ENCODE data around the gene KCNH2. TPM values are rescaled to one million over a fixed set of nuclear protein-coding genes. Genes with fewer than 3 reads are reported as not detected.

KCNH2 gene
- total RNA-seq, 1 donor from 2014 or later, result under 0.01 TPM

DNA sequence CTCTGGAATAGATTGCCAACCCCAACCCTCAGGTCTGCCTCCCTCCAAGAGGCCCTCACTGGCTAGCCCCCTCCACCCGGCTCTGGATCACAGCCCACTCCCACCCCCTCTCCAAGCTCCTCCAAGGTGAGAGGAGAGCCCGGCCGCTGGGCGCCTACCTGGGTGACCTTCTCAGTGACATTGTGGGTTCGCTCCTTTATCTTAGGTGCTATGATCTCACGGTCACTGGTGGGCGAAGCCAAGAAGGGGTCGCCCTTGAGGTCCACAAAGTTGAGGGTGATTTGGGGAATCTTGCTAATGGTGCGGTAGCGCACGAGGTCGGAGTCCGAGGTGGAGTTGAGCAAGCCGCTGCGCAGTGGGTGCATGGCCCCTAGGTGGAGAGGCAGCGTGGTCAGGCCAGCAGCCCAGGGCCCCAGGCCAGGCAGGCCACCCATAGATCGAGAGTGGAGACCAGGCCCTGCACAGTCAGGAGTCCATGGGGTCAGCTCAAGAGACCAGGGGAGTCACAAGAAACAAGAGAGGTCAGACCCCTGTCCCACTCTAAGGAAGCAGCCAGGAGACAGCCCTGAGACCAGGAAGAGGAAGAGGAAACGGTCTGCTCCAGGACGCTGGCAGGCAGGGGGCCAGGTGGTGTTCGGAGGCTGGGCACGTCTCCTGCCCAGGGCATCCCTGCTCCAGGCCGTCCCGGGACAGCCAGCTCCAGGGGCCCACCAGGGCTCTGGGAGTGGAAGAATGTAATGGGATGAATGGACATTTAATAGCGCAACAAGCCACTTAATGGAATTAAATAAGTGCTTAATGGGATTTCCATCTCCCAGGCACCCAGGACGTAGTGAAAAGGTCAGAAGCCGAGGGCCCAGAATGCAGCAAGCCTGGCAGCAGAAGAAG, 20.7 kb downstream of the KCNH2 start:
- H3K27me3 ChIP-seq (ENCODE audit: control insufficient read depth, insufficient read depth, low read length), result peaks cover 3% of the 10 kb centered on the region
- no peak for DNase-seq (ENCODE audit: low read depth)
- TF ChIP-seq, protein P1, sequence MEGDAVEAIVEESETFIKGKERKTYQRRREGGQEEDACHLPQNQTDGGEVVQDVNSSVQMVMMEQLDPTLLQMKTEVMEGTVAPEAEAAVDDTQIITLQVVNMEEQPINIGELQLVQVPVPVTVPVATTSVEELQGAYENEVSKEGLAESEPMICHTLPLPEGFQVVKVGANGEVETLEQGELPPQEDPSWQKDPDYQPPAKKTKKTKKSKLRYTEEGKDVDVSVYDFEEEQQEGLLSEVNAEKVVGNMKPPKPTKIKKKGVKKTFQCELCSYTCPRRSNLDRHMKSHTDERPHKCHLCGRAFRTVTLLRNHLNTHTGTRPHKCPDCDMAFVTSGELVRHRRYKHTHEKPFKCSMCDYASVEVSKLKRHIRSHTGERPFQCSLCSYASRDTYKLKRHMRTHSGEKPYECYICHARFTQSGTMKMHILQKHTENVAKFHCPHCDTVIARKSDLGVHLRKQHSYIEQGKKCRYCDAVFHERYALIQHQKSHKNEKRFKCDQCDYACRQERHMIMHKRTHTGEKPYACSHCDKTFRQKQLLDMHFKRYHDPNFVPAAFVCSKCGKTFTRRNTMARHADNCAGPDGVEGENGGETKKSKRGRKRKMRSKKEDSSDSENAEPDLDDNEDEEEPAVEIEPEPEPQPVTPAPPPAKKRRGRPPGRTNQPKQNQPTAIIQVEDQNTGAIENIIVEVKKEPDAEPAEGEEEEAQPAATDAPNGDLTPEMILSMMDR (IDR thresholded peaks at IDR 0.05; ENCODE audit: insufficient read depth, low read length, severe bottlenecking), result no peak
- no peaks in the 10 kb centered on the region for H3K36me3 ChIP-seq (ENCODE audit: control insufficient read depth, insufficient read depth, low read length)
- FAIRE-seq, result no peak
- H3K4me3 ChIP-seq (ENCODE audit: low read depth, low read length), result no peak overlapping the region

DNA sequence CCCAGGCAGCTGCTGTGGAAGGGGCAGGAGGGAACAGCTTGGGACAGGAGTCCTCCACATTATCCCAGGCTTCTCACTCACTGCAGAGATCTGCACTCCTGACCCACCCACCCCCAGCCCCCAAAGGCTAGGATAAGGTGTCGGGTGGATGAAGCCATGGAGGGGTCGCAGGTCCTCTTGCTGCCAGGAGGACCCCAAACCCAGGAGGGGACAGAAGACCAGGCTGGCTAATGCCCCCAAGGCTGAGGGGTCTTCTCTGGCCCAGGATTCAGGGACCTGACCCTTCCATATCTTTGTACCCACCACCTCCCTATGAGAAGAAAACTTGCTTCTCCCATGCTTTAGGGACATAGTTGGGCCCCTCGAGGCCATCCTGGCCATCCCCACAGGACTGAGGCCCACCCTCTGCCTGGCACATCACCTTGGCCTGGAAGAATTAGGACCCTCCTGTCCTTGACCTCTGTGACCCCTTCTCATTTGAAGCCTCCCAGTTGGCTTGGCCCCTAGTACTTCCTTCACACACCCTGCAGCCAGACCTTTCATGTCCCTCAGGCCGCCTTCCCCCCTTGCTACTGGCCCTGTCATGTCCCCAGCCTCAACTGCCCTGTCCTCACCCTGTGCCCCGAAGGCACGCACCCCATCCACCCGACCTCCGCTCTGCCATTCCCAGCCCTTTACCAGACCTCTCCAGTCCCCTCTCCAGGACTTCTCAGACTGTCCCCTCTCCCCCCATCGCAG, 21.6 kb downstream of the KCNH2 start:
- H3K4me3 ChIP-seq (ENCODE audit: low read depth, low read length), result no peak overlapping the region
- no peak for DNase-seq (ENCODE audit: low read depth)
- TF ChIP-seq, protein P1 (IDR thresholded peaks at IDR 0.05; ENCODE audit: insufficient read depth, low read length, severe bottlenecking), result no peak
- peaks cover 3% of the 10 kb centered on the region for H3K27me3 ChIP-seq (ENCODE audit: control insufficient read depth, insufficient read depth, low read length)
- FAIRE-seq, result no peak
- no peaks in the 10 kb centered on the region for H3K36me3 ChIP-seq (ENCODE audit: control insufficient read depth, insufficient read depth, low read length)

DNA sequence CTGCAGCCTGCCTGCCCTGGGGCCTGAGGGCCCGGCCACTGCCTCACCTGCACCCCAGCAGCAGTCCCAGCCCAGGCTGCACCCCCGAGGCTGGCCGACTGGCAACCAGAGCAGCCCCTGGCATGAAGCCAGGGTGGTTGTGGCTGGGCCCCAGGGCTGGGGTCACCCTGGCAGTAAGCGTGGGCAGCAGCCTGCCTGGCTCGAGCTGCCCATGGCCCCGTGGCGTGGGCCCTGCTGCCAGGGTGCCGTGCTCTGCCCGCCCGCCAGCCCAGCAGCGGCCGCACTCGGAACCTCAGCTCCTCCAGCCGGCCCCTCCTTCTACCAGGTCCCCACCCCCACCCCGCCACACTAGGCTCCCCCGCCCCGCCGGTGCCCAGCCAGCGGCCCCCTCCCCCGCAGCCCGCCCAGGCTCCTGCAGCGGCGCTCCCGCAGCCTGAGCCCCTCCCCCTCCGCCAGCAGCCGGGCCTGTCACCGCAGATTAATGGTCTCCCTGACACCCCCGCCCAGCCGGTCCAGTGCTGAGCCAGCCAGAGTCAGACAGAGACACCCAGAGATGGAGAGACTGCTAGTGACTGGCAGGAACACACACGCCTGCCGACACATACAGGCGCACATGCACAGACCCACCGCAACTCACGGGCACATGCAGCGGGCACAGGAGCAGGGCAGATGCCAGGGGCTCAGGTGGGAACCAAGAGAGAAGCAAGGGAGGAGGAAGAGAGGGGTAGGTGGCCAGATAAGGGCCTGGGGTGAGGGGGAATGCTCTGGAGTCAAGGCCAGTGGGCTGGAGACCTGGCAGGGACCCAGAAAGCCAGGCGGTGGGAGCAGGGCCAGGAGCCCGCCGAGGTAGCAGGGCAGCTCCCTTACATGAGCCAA, 22.4 kb downstream of the KCNH2 start:
- DNase-seq (ENCODE audit: low read depth) (no peak), FAIRE-seq (no peak)
- peaks cover 3% of the 10 kb centered on the region for H3K27me3 ChIP-seq (ENCODE audit: control insufficient read depth, insufficient read depth, low read length)
- TF ChIP-seq, protein P1 (IDR thresholded peaks at IDR 0.05; ENCODE audit: insufficient read depth, low read length, severe bottlenecking), result no peak
- no peaks in the 10 kb centered on the region for H3K36me3 ChIP-seq (ENCODE audit: control insufficient read depth, insufficient read depth, low read length)
- H3K4me3 ChIP-seq (ENCODE audit: low read depth, low read length), result no peak overlapping the region

DNA sequence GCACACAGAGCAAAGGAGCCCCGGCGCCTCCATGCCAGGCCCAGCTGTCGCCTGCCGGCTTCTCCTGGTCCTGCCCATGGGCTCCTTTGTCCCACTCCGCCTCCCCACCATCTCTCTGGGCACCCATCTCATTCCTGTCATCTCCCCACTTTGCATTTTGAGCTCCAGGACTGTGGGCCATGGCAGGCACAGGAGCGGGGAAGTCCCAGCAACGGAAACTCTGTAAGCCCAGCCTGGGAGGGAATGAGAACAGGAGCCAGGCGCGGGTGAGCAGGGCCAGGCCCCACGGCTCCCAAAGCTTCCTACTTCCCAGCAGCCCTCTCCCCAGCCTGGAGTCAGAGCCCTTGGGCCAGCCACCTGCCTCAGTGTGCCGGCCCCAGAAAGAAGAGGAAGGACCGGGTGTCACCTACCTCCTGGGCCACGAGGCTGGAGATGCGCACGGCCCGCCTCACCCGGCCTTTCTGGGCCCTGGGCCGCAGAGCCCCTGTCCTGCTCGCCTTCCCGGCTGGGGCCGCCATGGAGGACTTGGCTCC, 23.1 kb downstream of the KCNH2 start:
- DNase-seq (ENCODE audit: low read depth), result no peak
- no peak overlapping the region for H3K4me3 ChIP-seq (ENCODE audit: low read depth, low read length)
- no peaks in the 10 kb centered on the region for H3K36me3 ChIP-seq (ENCODE audit: control insufficient read depth, insufficient read depth, low read length)
- TF ChIP-seq, protein P1 (IDR thresholded peaks at IDR 0.05; ENCODE audit: insufficient read depth, low read length, severe bottlenecking), result no peak
- FAIRE-seq, result no peak
- peaks cover 3% of the 10 kb centered on the region for H3K27me3 ChIP-seq (ENCODE audit: control insufficient read depth, insufficient read depth, low read length)

DNA sequence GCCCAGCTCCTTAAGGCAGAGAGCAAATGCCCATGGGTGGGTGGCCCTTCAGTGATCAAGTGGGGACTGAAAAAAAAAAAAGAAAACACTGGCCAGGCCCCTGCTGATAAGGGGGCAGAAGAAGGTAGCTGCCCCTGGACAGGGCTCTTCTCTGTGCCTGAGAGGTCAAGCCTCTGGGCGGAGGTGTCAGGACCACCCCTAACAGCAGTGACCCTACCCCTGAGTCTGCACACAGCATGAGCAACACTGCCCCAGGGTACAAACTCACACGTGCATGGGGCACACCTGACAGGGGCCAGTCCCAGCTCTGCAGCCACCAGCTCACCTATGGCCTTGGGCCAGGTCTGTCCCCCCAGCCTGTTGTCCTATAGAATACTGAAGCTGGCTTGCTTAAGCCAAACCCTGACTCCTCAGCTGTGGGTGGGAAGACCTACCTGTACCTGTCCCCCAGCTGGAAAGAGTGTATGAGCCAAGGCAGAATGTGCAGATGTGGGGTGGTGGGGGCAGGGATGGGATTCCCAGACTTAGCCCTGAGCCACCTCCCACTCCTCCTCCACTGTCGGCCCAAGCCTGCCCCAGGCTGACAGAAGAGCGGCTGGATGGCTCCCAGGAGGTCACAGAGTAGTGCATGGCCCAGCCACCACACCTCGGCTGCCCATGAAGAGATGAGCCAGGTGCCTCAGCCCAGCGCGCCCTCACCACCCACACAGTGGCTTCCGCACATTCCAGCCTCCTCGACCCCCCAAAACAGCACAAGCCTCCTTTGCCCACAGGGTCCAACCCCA, 23.7 kb downstream of the KCNH2 start:
- Histone ChIP-seq H3K4me3 (ENCODE audit: low read depth, low read length) (no peak overlapping the region), H3K36me3 (ENCODE audit: control insufficient read depth, insufficient read depth, low read length) (no peaks in the 10 kb centered on the region), H3K27me3 (ENCODE audit: control insufficient read depth, insufficient read depth, low read length) (peaks cover 3% of the 10 kb centered on the region)
- FAIRE-seq (no peak), DNase-seq (ENCODE audit: low read depth) (no peak)
- TF ChIP-seq, protein P1 (IDR thresholded peaks at IDR 0.05; ENCODE audit: insufficient read depth, low read length, severe bottlenecking), result no peak
